Prostate gland (tissue), 2 donors: Measurements from ENCODE around the gene SNPH.

ENCODE experiments used
- CTCF ChIP-seq, 4 experiments: fragments of 200-600 bp in 2 of 4; fragments of 450-650 bp in 2 of 4; sonication (generic) in 2 of 4; IDR thresholded peaks; 1 replicate in 3 of 4; 2 replicates in 1 of 4; pipeline ENCODE4 v1.5.1; 2016 to 2019; ENCODE audit warnings: antibody characterized with exemption in 4 of 4, mild to moderate bottlenecking in 2 of 4, moderate library complexity in 2 of 4
- POLR2A ChIP-seq: fragments of 450-650 bp; IDR thresholded peaks from one replicate; pipeline ENCODE4 v1.6.1; 2016; ENCODE audit warnings: antibody characterized with exemption, mild to moderate bottlenecking

GRCh38 chr20:1298888-1299511, 32.9 kb downstream of the SNPH start:
- TF ChIP-seq POLR2A (no peak), CTCF (IDR thresholded peaks at IDR 0.05) (no peak)
